ENCODE measurements around the gene CACNA1C. TPM values are rescaled to one million over a fixed set of nuclear protein-coding genes. Genes with fewer than 3 reads are reported as not detected.

CACNA1C gene
- total RNA-seq, 2 experiments from 2014 or later: 0.69 to 1.4 TPM

- CTCF ChIA-PET (ENCODE audit: unreplicated experiment): interaction anchor here (1.0 kb wide), 1 partner anchor 18 kb away, joined by 3 read pairs; no protein-coding TSS in a partner anchor
- no peaks in the 10 kb centered on the region for H4K20me1 ChIP-seq (ENCODE audit: insufficient read depth, low read length)
- TF ChIP-seq CTCF (conservative IDR thresholded peaks at IDR 0.05; ENCODE audit: low read length) (no peak), EZH2phosphoT487 (IDR thresholded peaks at IDR 0.05; ENCODE audit: borderline replicate concordance, low read depth, low read length) (no peak)
- POLR2A ChIA-PET: interaction anchor here (1.2 to 1.4 kb wide), 2 partner anchors 13 to 14 kb away, joined by 3 to 4 read pairs; no protein-coding TSS in a partner anchor
- no peak overlapping the region for H3K4me3 ChIP-seq (ENCODE audit: low read depth, low read length, poor library complexity, severe bottlenecking)
- H3K4me1 ChIP-seq (ENCODE audit: insufficient read depth, low read length, poor library complexity, severe bottlenecking): peaks cover 19% of the 10 kb centered on the region
- no peaks in the 10 kb centered on the region for H3K79me2 ChIP-seq (ENCODE audit: insufficient read depth, low read depth, low read length)
- no peaks in the 10 kb centered on the region for H3K36me3 ChIP-seq (ENCODE audit: insufficient read depth, low read length)
- no peak overlapping the region for H3K4me2 ChIP-seq (ENCODE audit: low read length)
- H2AFZ ChIP-seq (ENCODE audit: low read length): no peak overlapping the region
- H3K27ac ChIP-seq (ENCODE audit: low read depth, low read length, poor library complexity, severe bottlenecking): no peak overlapping the region
- DNase-seq (ENCODE audit: low spot score): no peak
- intact Hi-C loops (cut with micrococcal nuclease; ENCODE audit: unreplicated experiment): no loop called here
- BruUV-seq (replicated peaks): no TSS peak
- no peaks in the 10 kb centered on the region for H3K9me2 ChIP-seq (ENCODE audit: insufficient read depth, low read length)
- H3K9me3 ChIP-seq (ENCODE audit: low read length): peaks cover 5% of the 10 kb centered on the region; the same call in 1 of the 2 replicates
Measured at GRCh38 chr12:2260441-2260840, 207.7 kb downstream of the CACNA1C start.

- CTCF ChIA-PET (ENCODE audit: unreplicated experiment): no interaction called here
- BruUV-seq (replicated peaks): no TSS peak
Measured at GRCh38 chr12:2261708-2262107, 208.9 kb downstream of the CACNA1C start.

More at GRCh38 chr12:2261708-2262107, 208.9 kb downstream of the CACNA1C start:
- no peak for DNase-seq (ENCODE audit: low spot score)
- Histone ChIP-seq H3K9me2 (ENCODE audit: insufficient read depth, low read length) (no peaks in the 10 kb centered on the region), H3K27ac (ENCODE audit: low read depth, low read length, poor library complexity, severe bottlenecking) (no peak overlapping the region), H3K36me3 (ENCODE audit: insufficient read depth, low read length) (no peaks in the 10 kb centered on the region), H3K79me2 (ENCODE audit: insufficient read depth, low read depth, low read length) (no peaks in the 10 kb centered on the region), H2AFZ (ENCODE audit: low read length) (no peak overlapping the region), H3K4me1 (ENCODE audit: insufficient read depth, low read length, poor library complexity, severe bottlenecking) (peaks cover 19% of the 10 kb centered on the region), H3K4me3 (ENCODE audit: low read depth, low read length, poor library complexity, severe bottlenecking) (no peak overlapping the region), H3K4me2 (ENCODE audit: low read length) (no peak overlapping the region), H4K20me1 (ENCODE audit: insufficient read depth, low read length) (no peaks in the 10 kb centered on the region), H3K9me3 (ENCODE audit: low read length) (no peaks in the 10 kb centered on the region)
- POLR2A ChIA-PET: no interaction called here
- TF ChIP-seq CTCF (conservative IDR thresholded peaks at IDR 0.05; ENCODE audit: low read length): no peak
- TF ChIP-seq EZH2phosphoT487 (IDR thresholded peaks at IDR 0.05; ENCODE audit: borderline replicate concordance, low read depth, low read length): no peak
- intact Hi-C loops (cut with micrococcal nuclease; ENCODE audit: unreplicated experiment): no loop called here
